Transverse colon (tissue), 3 donors: Measurements from ENCODE around the gene GOLM1.

Experiments
- EP300 ChIP-seq: sonication (generic); formaldehyde crosslinking; IDR thresholded peaks from one replicate; pipeline ENCODE4 v1.6.1; 2017; ENCODE audit warnings: antibody characterized with exemption, low read depth
- POLR2A ChIP-seq: fragments of 450-650 bp; IDR thresholded peaks from one replicate; pipeline ENCODE4 v1.6.1; 2016; ENCODE audit warnings: antibody characterized with exemption, mild to moderate bottlenecking, moderate library complexity
- TF ChIP-seq, protein P1 (sequence below), 5 experiments: fragments of 200-600 bp in 3 of 5; fragments of 450-650 bp in 2 of 5; sonication (generic) in 3 of 5; IDR thresholded peaks; 1 replicate in 2 of 5; 2 replicates in 3 of 5; pipeline ENCODE4 v1.5.1; 2016 to 2017; ENCODE audit warnings: antibody characterized with exemption in 5 of 5, inconsistent platforms in 3 of 5, mild to moderate bottlenecking in 2 of 5, moderate library complexity in 1 of 5

- TF ChIP-seq, protein P1, sequence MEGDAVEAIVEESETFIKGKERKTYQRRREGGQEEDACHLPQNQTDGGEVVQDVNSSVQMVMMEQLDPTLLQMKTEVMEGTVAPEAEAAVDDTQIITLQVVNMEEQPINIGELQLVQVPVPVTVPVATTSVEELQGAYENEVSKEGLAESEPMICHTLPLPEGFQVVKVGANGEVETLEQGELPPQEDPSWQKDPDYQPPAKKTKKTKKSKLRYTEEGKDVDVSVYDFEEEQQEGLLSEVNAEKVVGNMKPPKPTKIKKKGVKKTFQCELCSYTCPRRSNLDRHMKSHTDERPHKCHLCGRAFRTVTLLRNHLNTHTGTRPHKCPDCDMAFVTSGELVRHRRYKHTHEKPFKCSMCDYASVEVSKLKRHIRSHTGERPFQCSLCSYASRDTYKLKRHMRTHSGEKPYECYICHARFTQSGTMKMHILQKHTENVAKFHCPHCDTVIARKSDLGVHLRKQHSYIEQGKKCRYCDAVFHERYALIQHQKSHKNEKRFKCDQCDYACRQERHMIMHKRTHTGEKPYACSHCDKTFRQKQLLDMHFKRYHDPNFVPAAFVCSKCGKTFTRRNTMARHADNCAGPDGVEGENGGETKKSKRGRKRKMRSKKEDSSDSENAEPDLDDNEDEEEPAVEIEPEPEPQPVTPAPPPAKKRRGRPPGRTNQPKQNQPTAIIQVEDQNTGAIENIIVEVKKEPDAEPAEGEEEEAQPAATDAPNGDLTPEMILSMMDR (IDR thresholded peaks at IDR 0.05) = no peak
- TF ChIP-seq POLR2A (no peak), EP300 (no peak)
Observed at GRCh38 chr9:86115886-86116285, 16.5 kb upstream of the GOLM1 start.
